Muscle of back (tissue), 11 donors: ENCODE measurements around the gene FSTL5. TPM values are rescaled to one million over a fixed set of nuclear protein-coding genes. Genes with fewer than 3 reads are reported as not detected.
A peak's percentile ranks its signal among the peaks of the same experiment; 100 is the strongest.

Experiments
- DNase-seq, 3 donors: peaks; one replicate each; pipeline versions ENCODE4 v3.0.0 to v3.0.0-alpha.2; 2013
- polyA plus RNA-seq, 10 donors: library from polyadenylated mRNA; unstranded; fragments of 120-200 nt; gene quantifications; one replicate each; pipeline ENCODE4 v1.2.1, GENCODE V29; 2013; ENCODE audit not compliant: insufficient read length in 10 of 10

Gene FSTL5
- polyA plus RNA-seq, 10 donors, result 0.99 to 18.1 (median 3.1) TPM

- no peak for DNase-seq
Measured at GRCh38 chr4:161336621-161337020, 827.2 kb downstream of the FSTL5 start.

- DNase-seq, result peak in 1 of 3 donors; percentile 12
Measured at GRCh38 chr4:161336016-161336530, 827.7 kb downstream of the FSTL5 start.
